Upper lobe of right lung (tissue), 1 donor: Measurements from ENCODE around the gene FUT7. TPM values are rescaled to one million over a fixed set of nuclear protein-coding genes. Genes with fewer than 3 reads are reported as not detected.

Experiments
- ATAC-seq: fragments of 200-7000 bp; cut with Tn5 transposase; one replicate; pipeline ENCODE4 v1.9.1; 2020; ENCODE audit warnings: mild to moderate bottlenecking, moderate library complexity
- DNase-seq: peaks from one replicate; pipeline ENCODE4 v3.0.0-alpha.2; 2020
- H3K27ac ChIP-seq: fragments of 200-600 bp; one replicate; pipeline ENCODE4 v1.8.0; 2022
- H3K27me3 ChIP-seq: fragments of 200-600 bp; one replicate; pipeline ENCODE4 v1.8.0; 2022; ENCODE audit warnings: mild to moderate bottlenecking
- H3K36me3 ChIP-seq: fragments of 200-600 bp; one replicate; pipeline ENCODE4 v1.8.0; 2022
- H3K4me1 ChIP-seq: fragments of 200-600 bp; one replicate; pipeline ENCODE4 v1.8.0; 2022
- H3K4me3 ChIP-seq: fragments of 200-600 bp; one replicate; pipeline ENCODE4 v1.8.0; 2022; ENCODE audit warnings: mild to moderate bottlenecking
- H3K9me3 ChIP-seq: fragments of 200-600 bp; one replicate; pipeline ENCODE4 v1.8.0; 2022
- intact Hi-C: fragments of 100-400 bp; cut with DNase I; formaldehyde crosslinking; loops from one replicate; pipeline ENCODE4 v1.11.0; 2022
- total RNA-seq: library from RNA; stranded (reverse); fragmentation: NEBNext Ultra II Directional; extraction: Animal tissue kit (Norgen Biotek cat#: 25700); gene quantifications from one replicate; pipeline ENCODE4 v1.2.1, GENCODE V29; 2021
- TF ChIP-seq, protein P1 (sequence below): fragments of 200-600 bp; IDR thresholded peaks from one replicate; pipeline ENCODE4 v1.8.0; 2022; ENCODE audit warnings: antibody characterized with exemption
- donor health status: DM: no; HTN: yes; CAD: no; lungs with severe emphysema.

FUT7 gene
- total RNA-seq, 1 donor from 2014 or later = 0.81 TPM

DNA sequence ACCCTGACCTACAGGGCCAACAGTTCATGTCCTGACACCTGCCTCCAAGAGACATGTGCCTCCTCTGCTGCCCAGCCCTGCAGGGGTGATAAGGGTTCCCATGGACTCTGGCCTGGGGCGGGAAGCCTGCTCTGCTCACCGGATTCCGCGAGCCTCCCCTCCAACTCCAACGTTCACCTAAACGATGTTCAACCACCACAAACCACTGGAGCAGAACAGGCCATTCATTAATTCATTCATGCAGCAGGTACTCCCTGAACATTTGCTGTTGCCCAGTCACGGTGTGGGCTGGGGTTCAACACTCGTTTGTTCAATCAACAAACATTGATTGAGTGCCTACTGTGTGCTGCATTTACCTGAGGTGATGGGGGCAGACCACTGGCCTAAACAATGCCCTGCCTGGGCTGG, 42.1 kb upstream of the FUT7 start:
- DNase-seq (no peak), ATAC-seq (no peak)
- H3K27ac ChIP-seq = no peak overlapping the region
- TF ChIP-seq, protein P1, sequence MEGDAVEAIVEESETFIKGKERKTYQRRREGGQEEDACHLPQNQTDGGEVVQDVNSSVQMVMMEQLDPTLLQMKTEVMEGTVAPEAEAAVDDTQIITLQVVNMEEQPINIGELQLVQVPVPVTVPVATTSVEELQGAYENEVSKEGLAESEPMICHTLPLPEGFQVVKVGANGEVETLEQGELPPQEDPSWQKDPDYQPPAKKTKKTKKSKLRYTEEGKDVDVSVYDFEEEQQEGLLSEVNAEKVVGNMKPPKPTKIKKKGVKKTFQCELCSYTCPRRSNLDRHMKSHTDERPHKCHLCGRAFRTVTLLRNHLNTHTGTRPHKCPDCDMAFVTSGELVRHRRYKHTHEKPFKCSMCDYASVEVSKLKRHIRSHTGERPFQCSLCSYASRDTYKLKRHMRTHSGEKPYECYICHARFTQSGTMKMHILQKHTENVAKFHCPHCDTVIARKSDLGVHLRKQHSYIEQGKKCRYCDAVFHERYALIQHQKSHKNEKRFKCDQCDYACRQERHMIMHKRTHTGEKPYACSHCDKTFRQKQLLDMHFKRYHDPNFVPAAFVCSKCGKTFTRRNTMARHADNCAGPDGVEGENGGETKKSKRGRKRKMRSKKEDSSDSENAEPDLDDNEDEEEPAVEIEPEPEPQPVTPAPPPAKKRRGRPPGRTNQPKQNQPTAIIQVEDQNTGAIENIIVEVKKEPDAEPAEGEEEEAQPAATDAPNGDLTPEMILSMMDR = no peak
- peaks cover 20% of the 10 kb centered on the region for H3K4me1 ChIP-seq
- no peak overlapping the region for H3K4me3 ChIP-seq
- H3K27me3 ChIP-seq = peaks cover 7% of the 10 kb centered on the region
- H3K36me3 ChIP-seq = no peaks in the 10 kb centered on the region
- H3K9me3 ChIP-seq = no peaks in the 10 kb centered on the region
- intact Hi-C loops = no loop called here

DNA sequence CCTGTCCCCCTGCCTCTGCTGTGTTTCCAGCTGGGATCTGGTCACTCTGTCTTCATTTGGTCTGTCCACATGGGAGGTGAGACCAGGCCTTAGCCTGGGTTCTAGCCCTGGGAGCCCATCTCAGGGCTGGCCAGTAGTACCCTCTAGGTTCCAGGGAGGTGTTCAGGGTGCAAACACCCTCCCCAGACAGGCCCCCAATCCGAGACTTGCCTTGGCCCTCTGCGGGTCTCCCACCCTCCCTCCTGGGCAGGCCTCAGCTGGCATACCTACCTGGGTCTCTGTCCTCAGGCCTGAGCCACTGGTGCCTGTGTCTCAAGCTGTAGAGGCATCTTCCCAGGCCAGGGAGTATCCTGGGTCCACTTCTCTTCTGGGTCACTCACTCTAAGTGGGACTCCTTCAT, 39.4 kb upstream of the FUT7 start:
- Histone ChIP-seq H3K27me3 (peaks cover 9% of the 10 kb centered on the region), H3K27ac (peak overlapping the region; percentile 67), H3K4me3 (peak overlapping the region; percentile 39), H3K9me3 (no peaks in the 10 kb centered on the region), H3K4me1 (peaks cover 7% of the 10 kb centered on the region), H3K36me3 (no peaks in the 10 kb centered on the region)
- intact Hi-C loops = no loop called here
- DNase-seq (no peak), ATAC-seq (no peak)
- TF ChIP-seq, protein P1 = no peak

DNA sequence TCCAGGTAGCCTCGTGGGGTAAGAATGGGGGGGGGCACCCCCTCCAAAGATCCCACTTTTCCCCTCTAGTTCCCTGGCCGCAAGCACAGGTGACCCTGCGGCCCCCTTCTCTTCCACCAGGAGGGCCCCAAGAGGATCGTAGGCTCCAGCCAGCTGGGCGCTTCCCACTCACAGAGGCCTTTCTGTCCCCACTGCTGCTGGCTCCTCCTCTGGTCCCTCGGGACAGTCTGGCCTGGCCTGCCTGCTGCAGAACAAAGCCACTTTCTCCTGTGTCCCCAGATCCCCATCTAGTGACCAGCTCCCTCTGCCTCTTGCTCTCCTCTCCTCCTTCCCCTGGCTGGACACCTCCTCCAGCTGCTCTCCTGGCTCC, 39.0 kb upstream of the FUT7 start:
- TF ChIP-seq, protein P1 = no peak
- H3K4me1 ChIP-seq = peaks cover 7% of the 10 kb centered on the region
- peak overlapping the region; percentile 67 for H3K27ac ChIP-seq

DNA sequence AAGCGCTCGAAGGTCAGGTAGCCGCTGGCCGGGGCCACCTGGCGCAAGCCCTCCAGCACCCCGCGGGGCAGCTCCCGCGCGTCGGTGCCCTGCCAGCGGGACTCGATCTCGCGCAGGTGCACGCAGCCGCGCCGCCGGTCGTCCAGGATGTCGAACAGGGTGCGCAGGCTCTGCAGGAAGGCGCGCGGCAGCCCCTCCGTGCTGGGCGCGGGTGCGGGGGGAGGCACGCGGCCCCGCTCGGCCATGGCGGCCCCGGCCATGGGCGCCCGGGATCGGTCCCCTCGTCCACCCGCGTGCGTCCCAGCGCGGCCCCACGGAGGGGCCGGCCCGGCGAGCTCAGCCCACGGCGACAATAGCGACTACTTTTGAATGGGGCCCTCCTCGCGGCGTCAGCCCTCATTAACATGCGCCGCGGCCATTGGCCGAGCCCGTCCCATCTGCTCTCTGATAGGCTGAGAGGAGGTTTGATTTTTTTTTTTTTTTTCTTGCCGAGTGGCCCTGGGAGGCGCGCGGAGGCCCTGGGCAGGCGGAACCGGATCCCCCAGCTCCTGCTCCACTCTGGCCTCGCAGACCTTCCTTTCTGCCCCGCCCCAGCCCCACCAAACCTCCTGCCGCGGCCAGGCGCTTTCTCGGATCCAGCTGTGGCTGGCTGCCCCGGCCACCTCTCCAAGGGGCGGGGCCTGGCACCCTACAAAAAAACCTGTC, 38.5 kb upstream of the FUT7 start, which contains the start of gene SAPCD2:
Gene SAPCD2, minus strand, starts transcription at position 357 of the 705 bp plus-strand sequence. Its CDS starts 97 bp downstream, at position 260.
- peak; percentile 94 for DNase-seq
- intact Hi-C loops = no loop called here
- TF ChIP-seq, protein P1 = no peak
- no peaks in the 10 kb centered on the region for H3K9me3 ChIP-seq
- ATAC-seq = peak; percentile 92
- no peaks in the 10 kb centered on the region for H3K36me3 ChIP-seq
- peaks cover 7% of the 10 kb centered on the region for H3K4me1 ChIP-seq
- peak within 1 kb of the TSS; percentile 39 for H3K4me3 ChIP-seq
- H3K27ac ChIP-seq = peak within 1 kb of the TSS; percentile 67
- H3K27me3 ChIP-seq = peaks cover 9% of the 10 kb centered on the region

More for the DNA sequence above, 39.0 kb upstream of the FUT7 start:
- peak; percentile 13 for ATAC-seq
- intact Hi-C loops = no loop called here
- Histone ChIP-seq H3K27me3 (peaks cover 9% of the 10 kb centered on the region), H3K4me3 (peak overlapping the region; percentile 39), H3K9me3 (no peaks in the 10 kb centered on the region), H3K36me3 (no peaks in the 10 kb centered on the region)
- DNase-seq = no peak

DNA sequence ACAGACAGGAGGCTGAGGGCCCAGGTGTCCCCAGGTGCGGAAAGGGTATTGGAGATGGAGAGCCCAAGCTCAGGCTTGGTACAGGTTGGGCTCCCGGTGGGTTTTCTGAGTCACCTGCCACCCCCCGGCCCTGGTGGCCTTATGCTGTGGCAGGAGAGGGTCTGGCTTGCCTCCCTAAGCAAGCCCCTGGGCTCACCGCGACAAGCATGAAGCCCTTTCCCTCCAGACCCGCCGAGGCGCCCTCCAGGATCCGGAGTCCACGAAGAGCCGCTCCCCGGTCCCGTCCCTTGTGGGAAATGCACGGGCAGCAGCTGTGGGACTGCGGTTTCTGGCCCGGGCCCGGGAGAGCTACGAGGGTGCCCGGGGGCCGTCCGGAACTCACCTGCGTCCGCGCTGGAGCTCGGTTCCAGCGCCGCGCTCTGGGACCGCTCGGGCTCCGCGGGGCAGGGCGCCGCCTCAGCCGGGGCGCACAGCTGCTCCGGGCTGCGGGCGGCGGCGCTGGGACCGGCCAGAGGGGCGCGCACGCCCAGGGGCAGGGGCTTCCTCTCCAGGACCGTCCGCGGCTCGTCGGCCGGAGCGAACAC, 37.7 kb upstream of the FUT7 start:
- H3K4me3 ChIP-seq = no peak overlapping the region
- H3K27ac ChIP-seq = no peak overlapping the region
- no peak for ATAC-seq
- TF ChIP-seq, protein P1 = no peak
- peaks cover 7% of the 10 kb centered on the region for H3K4me1 ChIP-seq
- H3K36me3 ChIP-seq = no peaks in the 10 kb centered on the region
- intact Hi-C loops = no loop called here
- H3K9me3 ChIP-seq = no peaks in the 10 kb centered on the region
- H3K27me3 ChIP-seq = peaks cover 9% of the 10 kb centered on the region
- DNase-seq = peak; percentile 65
